ENCODE results near the gene STIMATE.

- TF ChIP-seq CTCF (conservative IDR thresholded peaks at IDR 0.05) (no peak), ZFX (IDR thresholded peaks at IDR 0.05) (no peak)
Measured at GRCh38 chr3:52896151-52896550, 1.2 kb downstream of the STIMATE start.
